GM21825 (cell line): Measurements from ENCODE around the gene CAMK1D.

Source experiments
- ATAC-seq: cut with Tn5 transposase; IDR thresholded peaks from one replicate; pipeline ENCODE4 v1.9.1; 2021; ENCODE audit warnings: mild to moderate bottlenecking, moderate library complexity; ENCODE audit not compliant: unreplicated experiment

CAMK1D gene

GRCh38 chr10:12588091-12588860 lies 238.9 kb downstream of the CAMK1D start:
- ATAC-seq: no peak

DNA sequence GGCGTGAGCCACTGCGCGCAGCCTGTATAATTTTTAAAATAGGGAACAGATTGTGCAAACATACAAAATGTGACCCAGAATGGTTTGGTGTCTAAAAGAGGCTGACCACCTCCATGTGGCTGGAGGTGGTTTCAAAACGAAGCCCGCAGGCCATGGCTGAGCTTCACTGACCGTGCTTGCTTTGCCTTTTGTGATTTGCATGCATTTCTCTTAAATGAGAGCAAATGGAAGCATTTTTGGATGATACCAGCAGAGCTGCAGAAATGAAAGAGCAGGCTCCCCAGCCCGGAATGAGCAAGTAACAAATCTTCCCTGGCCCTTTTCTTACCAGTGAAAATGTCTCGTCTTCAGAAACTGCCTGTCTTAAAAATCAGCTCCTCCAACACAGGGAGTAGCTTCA lies 239.9 kb downstream of the CAMK1D start:
- no peak for ATAC-seq

DNA sequence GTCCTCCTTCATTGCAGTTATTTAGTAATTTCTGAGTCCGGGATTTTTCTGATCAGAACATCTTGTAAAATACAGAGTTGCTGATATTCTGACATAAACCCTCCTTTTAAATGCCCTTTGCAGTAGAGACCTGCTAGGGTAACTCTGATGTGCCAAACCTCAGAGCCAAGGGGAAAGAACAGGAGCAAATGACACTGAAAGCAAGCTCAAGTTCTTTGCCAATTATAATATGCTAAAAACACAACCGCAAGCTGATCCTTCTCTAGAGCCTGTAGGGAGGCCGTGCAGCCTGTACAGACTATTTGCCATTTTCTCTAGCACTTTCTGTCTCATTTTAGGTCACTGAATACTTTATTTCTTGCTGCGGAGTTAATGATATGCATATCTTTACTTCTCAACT lies 240.4 kb downstream of the CAMK1D start:
- no peak for ATAC-seq

DNA sequence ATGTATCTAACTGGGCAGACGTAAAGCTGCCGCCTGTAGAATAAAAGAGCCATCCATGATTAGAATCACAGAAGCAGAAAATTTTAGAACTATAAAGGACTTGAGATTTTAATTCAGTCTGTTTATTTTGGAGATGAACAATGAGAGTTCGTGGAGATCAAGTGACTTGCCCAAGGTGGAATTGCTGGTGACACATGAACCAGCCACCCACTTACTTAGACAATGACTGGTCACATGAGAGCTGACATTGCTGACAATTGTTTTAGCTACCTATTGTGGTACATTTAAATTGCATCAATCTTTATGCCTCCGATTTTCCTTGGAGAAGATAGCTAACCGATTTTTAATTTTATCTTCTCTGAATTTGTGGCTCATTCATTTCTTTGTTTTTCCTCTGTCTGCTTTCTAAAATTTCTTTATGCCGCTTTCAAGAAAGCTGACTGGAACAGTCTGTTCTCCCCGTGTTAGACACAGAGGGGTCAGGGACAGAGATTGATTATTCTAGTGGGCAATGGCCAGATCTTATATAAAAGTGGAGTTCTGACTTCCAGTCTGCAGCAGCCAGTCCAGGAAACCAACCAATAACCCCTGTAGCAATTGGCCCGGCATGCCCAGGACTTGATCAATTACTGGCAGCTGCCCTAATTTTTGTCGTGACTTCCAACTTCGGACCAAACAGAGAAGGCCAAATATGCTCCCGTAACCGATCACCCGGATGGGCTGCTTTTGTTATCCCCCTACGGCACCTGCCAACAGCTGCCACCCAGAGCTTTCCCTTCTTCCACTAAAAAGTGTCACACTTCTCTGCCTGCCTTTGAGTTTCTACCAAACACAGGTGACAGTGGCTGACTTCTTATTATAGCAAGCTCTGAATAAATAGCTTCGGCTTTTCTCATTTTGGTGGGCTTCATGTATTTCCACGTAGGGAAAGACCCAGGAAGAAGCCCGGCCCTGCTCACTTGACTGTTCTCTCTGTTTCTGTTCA lies 241.6 kb downstream of the CAMK1D start:
- ATAC-seq: no peak

GRCh38 chr10:12592967-12593366 lies 243.6 kb downstream of the CAMK1D start:
- no peak for ATAC-seq

- ATAC-seq: no peak
Observed at GRCh38 chr10:12594448-12594944, 245.1 kb downstream of the CAMK1D start.

GRCh38 chr10:12595936-12596576 lies 246.7 kb downstream of the CAMK1D start:
- ATAC-seq: no peak

DNA sequence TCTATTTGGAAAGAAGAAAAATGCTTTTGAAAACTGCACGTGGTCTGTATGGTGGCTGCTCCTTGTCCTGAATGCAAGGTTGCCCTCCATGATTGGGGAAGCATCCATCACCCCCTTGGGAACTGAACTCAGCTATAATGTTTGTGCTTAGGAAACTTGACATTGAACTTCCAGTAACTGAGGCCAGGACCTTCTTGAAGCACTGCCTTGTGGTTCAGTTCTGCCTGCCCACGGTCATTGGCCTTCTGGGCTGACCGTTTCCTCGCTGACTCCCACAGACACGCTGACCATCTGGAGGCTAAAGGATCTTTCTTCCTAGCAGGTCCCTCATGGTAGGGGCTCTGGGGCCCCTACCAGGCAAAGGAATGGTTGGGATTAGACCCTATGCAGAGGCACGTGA lies 247.8 kb downstream of the CAMK1D start:
- ATAC-seq: no peak

GRCh38 chr10:12597788-12598765 lies 248.7 kb downstream of the CAMK1D start:
- no peak for ATAC-seq

- no peak for ATAC-seq
Observed at GRCh38 chr10:12600652-12601051, 251.3 kb downstream of the CAMK1D start.

DNA sequence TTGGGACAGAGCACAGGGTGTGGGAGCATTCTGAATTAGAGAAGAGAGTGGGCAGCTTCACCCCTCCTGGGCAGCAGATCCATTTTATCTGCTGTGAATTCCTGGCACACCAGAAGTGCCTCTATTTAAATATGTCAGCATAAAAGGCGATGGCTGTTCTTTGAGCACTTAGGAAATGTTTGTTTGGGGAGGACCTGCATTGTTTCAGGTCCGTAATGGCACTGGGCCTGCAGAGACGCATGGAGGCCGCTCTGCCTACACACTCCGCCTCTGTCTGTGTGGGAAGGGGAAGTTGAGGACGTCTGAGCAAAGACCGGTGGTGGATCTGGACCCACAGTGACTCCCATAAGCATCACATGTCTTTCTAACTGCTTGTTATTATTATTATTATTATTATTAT lies 253.2 kb downstream of the CAMK1D start:
- no peak for ATAC-seq

DNA sequence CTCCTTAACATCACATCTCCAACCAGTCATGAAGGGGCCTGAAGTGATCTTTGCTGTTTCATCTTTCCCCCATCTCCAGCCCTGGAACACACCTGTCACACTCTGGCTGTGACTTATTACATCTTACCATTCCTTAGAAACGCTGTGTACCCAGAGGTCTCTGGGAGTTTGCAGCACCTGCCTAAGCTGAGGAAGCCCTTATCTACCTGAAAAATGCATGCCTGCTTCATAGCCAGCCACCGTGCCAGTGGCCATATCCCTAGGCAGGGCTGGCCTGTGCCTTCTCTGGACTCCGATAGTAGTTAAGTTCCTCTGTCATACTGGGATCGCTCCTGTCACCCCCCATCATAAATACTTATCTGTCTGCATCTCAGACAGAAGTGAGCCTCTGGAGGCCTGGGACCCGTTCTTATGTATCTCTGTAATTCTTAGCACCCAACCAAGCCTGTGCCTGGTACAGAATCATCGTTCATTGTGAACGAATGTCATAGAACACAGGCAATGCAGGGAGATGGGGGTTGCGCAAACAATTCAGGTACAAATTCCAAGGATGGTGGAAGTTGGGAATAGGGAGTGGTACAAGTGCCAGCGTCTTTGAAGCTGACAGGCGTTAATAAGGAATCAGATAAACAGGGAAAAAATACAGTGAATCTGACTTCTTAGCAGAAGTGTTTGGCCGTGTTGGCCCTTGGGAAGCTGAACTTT lies 254.6 kb downstream of the CAMK1D start:
- no peak for ATAC-seq

DNA sequence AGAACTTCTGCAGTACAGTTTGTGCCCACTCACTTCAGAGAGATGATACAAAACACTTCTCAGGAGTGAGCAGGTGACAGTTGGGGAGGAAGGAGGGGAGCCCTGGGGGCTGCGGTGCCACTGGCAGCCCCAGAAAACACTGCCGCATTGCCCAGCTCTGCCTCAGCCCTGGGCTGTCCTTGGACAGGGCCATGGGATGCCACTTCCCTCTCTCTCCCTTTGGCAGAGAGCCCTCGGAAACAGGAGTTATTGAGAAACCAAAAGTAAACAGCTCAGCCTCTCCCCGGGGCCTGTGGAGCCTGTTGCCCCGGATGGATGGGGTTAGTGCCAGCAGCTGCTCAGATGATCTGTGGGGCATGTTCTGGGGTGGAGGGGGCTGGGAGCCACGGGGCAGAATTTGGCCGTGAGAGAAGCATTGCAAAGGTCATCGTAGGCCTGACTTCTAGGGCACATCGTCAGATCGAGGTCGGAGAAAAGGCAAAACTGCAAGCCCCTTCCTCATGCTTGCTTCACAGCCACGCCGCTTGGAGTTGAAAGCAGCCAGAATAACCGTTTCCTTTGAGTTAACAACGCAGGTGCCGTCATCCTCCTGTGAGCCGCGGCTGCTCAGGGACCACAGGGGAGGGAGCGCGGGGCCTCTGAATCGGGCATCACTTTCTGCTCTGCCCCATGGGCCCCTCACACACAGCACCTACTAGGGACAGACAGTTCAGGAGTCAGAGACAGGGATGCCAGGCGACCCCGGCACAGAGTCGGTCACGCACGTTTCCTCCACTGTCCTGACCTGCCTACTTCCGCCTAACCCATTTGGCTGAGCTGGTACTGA lies 256.4 kb downstream of the CAMK1D start:
- ATAC-seq: peak; percentile 57

DNA sequence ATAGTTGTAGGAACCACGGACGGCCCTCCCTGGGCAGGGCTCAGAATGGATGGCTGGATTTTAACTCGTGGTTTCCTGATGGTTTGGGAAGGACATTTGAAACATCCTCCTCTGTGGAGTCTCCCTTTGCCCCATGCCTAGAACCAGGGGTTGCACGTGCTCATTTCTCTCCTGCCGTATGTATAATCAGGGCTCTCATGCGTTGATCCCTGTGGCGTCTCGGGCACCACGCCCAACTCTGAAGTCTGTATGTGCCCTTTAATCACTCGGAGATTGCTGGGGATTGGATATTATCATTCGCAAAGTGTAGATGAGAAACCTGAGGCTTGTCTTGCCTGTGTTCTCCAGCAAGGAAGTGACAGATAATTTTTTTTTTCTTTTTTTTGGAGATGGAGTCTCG lies 257.1 kb downstream of the CAMK1D start:
- no peak for ATAC-seq

GRCh38 chr10:12608761-12609160 lies 259.4 kb downstream of the CAMK1D start:
- no peak for ATAC-seq

DNA sequence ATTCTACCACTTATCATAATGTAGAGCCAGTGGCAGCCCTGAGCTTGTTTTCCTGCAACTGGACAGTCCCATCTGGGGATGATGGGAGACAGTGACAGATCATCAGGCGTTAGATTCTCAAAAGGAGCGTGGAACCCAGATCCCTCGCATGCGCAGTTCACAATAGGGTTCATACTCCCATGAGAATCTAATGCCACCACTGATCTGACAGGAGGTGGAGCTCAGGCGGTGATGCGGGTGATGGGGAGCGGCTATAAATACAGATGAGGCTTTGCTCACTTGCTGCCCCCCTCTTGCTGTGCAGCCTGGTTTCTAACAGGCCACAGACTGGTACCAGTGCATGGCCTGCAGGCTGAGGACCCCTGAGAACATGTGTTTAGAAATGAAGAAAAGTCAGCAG lies 260.1 kb downstream of the CAMK1D start:
- ATAC-seq: no peak

GRCh38 chr10:12613136-12613535 lies 263.8 kb downstream of the CAMK1D start:
- no peak for ATAC-seq

- ATAC-seq: no peak
Observed at GRCh38 chr10:12614177-12614995, 265.0 kb downstream of the CAMK1D start.
